Measurements from ENCODE around the gene MYMX. TPM values are rescaled to one million over a fixed set of nuclear protein-coding genes. Genes with fewer than 3 reads are reported as not detected.
A peak's percentile ranks its signal among the peaks of the same experiment; 100 is the strongest.

Gene MYMX
- total and polyA plus RNA-seq, 4 donors = 0.21 TPM; not detected in 3

GRCh38 chr6:44247338-44248302 is 30.9 kb downstream of the MYMX start:
- peak overlapping the region; percentile 94 for H3K27ac ChIP-seq (ENCODE audit: low read depth in 1 of 2, low read length in 1 of 2)
- no peaks in the 10 kb centered on the region for H3K27me3 ChIP-seq (ENCODE audit: control insufficient read depth in 3 of 3, insufficient read depth in 3 of 3, low read length in 2 of 3)
- peak; percentile 71 to 78 (median 72) for DNase-seq
- ATAC-seq (ENCODE audit: insufficient read depth, low FRiP score) = peak; percentile 62
- H3K9ac ChIP-seq (ENCODE audit: insufficient read depth in 1 of 2, low read length in 2 of 2) = peak overlapping the region; percentile 90 to 99
- TF ChIP-seq CTCF (IDR thresholded peaks at IDR 0.05; ENCODE audit: control extremely low read depth, extremely low read depth) = no peak
- peaks cover 7 to 22% (median 11%) of the 10 kb centered on the region in 5 donors for H3K4me1 ChIP-seq (ENCODE audit: control insufficient read depth in 5 of 5, insufficient read depth in 5 of 5, low read length in 5 of 5)
- H3K4me3 ChIP-seq = peak overlapping the region; percentile 80
- H3K36me3 ChIP-seq (ENCODE audit: control insufficient read depth in 4 of 4, insufficient read depth in 4 of 4, low read length in 4 of 4) = peaks cover 20 to 39% (median 36%) of the 10 kb centered on the region in 4 donors
- WGBS, 2 donors = 0 to 1% methylated on average over 52 of the region's 52 CpGs
- H3K9me3 ChIP-seq (ENCODE audit: control insufficient read depth in 4 of 4, insufficient read depth in 3 of 4, low read length in 3 of 4) = no peaks in the 10 kb centered on the region

DNA sequence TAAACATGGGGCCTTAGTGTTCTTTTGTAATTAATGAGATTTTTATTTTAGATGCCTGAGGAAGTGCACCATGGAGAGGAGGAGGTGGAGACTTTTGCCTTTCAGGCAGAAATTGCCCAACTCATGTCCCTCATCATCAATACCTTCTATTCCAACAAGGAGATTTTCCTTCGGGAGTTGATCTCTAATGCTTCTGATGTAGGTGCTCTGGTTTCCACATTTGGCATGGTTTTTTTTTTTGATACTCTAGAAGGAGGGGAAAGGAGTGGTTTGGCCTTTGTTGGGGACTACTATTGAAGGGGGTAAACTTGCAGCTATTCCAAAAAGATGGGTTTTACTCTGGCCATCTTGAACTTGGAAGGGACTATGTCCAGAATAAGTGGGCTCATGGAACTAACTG is 31.9 kb downstream of the MYMX start:
- peak overlapping the region in 1 of 2 donors; percentile 94 for H3K27ac ChIP-seq (ENCODE audit: low read depth in 1 of 2, low read length in 1 of 2)
- H3K9ac ChIP-seq (ENCODE audit: insufficient read depth in 1 of 2, low read length in 2 of 2) = peak overlapping the region; percentile 90 to 99
- ATAC-seq (ENCODE audit: insufficient read depth, low FRiP score) = no peak
- H3K9me3 ChIP-seq (ENCODE audit: control insufficient read depth in 4 of 4, insufficient read depth in 3 of 4, low read length in 3 of 4) = no peaks in the 10 kb centered on the region
- H3K4me1 ChIP-seq (ENCODE audit: control insufficient read depth in 5 of 5, insufficient read depth in 5 of 5, low read length in 5 of 5) = peaks cover 7 to 22% (median 11%) of the 10 kb centered on the region in 5 donors
- no peak for TF ChIP-seq CTCF (IDR thresholded peaks at IDR 0.05; ENCODE audit: control extremely low read depth, extremely low read depth)
- H3K4me3 ChIP-seq = no peak overlapping the region
- no peaks in the 10 kb centered on the region for H3K27me3 ChIP-seq (ENCODE audit: control insufficient read depth in 3 of 3, insufficient read depth in 3 of 3, low read length in 2 of 3)
- 33 to 50% methylated on average over 1 of the region's 1 CpG for WGBS, 2 donors
- no peak for DNase-seq
- peaks cover 29 to 47% (median 43%) of the 10 kb centered on the region in 4 donors for H3K36me3 ChIP-seq (ENCODE audit: control insufficient read depth in 4 of 4, insufficient read depth in 4 of 4, low read length in 4 of 4)

DNA sequence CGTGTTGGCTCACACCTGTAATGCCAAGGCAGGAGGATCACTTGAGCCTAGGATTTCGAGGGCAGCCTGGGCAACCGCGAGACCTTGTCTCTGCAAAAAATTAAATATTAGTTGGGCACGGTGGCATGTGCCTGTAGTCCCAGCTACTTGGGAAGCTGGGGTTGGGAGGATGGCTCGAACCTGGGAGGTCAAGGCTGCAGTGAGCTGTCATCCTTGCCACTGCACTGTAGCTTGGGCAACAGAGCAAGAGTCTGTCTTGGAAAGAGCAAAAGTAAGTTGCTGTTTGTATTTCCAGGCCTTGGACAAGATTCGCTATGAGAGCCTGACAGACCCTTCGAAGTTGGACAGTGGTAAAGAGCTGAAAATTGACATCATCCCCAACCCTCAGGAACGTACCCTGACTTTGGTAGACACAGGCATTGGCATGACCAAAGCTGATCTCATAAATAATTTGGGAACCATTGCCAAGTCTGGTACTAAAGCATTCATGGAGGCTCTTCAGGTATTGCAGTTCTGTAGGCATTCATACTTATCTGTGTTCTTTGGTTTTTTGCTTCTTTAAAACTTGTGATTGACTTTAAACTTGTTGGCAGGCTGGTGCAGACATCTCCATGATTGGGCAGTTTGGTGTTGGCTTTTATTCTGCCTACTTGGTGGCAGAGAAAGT is 32.5 kb downstream of the MYMX start:
- ATAC-seq (ENCODE audit: insufficient read depth, low FRiP score) = no peak

More for the DNA sequence above, 32.5 kb downstream of the MYMX start:
- DNase-seq = no peak
- 77 to 89% methylated on average over 9 of the region's 9 CpGs for WGBS, 2 donors
- Histone ChIP-seq H3K36me3 (ENCODE audit: control insufficient read depth in 4 of 4, insufficient read depth in 4 of 4, low read length in 4 of 4) (peaks cover 32 to 54% (median 49%) of the 10 kb centered on the region in 4 donors), H3K27me3 (ENCODE audit: control insufficient read depth in 3 of 3, insufficient read depth in 3 of 3, low read length in 2 of 3) (no peaks in the 10 kb centered on the region), H3K4me1 (ENCODE audit: control insufficient read depth in 5 of 5, insufficient read depth in 5 of 5, low read length in 5 of 5) (peaks cover 7 to 22% (median 11%) of the 10 kb centered on the region in 5 donors), H3K4me3 (no peak overlapping the region), H3K9me3 (ENCODE audit: control insufficient read depth in 4 of 4, insufficient read depth in 3 of 4, low read length in 3 of 4) (no peaks in the 10 kb centered on the region), H3K27ac (ENCODE audit: low read depth in 1 of 2, low read length in 1 of 2) (no peak overlapping the region), H3K9ac (ENCODE audit: insufficient read depth in 1 of 2, low read length in 2 of 2) (no peak overlapping the region)
- TF ChIP-seq CTCF (IDR thresholded peaks at IDR 0.05; ENCODE audit: control extremely low read depth, extremely low read depth) = no peak
